ENCODE results near the gene ITGAD. TPM values are rescaled to one million over a fixed set of nuclear protein-coding genes. Genes with fewer than 3 reads are reported as not detected.

Gene ITGAD
- total RNA-seq, 1 experiment from 2014 or later: not detected

DNA sequence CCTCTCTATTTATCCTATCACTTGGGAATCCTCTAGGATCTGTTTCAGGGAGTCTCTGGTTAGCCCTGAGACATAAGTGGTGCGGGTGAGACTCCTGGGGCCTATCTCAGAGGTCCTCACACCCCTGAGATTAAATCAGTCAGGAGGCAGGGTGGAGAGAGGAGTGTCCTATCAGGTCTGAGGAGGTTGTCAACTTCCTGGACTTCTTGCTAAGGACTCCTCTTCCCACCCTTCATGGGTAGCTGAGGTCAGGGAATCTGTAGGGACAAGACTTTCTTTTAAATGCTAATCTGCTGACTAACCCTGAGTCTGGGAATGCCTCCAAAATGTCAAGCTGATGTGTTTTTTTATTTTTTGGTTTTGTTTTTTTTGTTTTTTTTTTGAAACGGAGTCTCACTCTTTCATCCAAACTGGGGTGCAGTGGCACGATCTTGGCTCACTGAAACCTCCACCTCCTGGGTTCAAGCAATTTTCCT, 59.5 kb downstream of the ITGAD start:
- DNase-seq (ENCODE audit: low spot score): no peak
- in situ Hi-C loops (cut with HindIII; ENCODE audit: low sequenced_read_pairs): no loop called here

DNA sequence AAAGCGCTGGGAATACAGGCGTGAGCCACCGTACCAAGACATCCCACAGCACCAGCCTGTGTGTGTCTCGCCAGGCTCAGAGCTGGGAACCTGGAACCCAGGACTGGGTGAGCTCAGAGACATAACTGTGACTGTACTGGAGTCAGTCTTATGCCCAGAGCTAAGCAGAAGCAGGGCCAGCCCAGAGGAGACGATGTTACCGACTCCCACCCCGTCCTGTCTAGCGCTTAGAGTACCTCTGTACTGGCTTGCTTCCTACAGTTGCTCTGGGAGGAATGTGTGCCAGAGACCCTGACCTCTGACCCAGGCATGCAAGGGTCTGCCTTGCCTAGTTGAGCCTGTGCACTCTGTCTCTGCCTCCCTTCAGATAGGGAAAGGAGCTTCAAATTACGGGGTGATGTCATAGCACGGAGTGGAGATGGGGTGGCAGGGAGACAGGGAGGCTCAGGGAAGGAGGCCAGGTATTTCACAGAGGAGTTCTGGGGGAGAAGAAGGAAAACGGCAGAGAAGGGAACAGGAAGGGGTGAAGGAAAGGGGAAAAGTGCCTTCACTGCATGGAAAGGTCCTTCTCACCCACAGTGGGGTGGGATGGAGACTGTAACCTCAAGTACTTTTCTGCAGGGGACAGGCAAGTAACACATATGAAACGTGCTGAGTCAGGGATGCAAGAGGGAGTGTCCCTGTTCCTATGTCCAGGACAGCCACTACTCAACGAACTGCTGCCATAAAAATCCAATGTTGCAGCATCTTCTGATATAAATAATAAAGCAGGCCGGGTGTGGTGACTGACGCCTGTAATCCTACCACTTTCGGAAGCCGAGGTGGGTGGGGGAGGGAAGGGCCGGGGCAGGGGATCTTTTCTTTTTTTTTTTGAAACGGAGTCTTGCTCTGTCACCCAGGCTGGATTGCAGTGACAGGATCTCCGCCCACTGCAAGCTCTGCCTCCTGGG, 60.4 kb downstream of the ITGAD start:
- in situ Hi-C loops (cut with HindIII; ENCODE audit: low sequenced_read_pairs): no loop called here
- DNase-seq (ENCODE audit: low spot score): no peak

DNA sequence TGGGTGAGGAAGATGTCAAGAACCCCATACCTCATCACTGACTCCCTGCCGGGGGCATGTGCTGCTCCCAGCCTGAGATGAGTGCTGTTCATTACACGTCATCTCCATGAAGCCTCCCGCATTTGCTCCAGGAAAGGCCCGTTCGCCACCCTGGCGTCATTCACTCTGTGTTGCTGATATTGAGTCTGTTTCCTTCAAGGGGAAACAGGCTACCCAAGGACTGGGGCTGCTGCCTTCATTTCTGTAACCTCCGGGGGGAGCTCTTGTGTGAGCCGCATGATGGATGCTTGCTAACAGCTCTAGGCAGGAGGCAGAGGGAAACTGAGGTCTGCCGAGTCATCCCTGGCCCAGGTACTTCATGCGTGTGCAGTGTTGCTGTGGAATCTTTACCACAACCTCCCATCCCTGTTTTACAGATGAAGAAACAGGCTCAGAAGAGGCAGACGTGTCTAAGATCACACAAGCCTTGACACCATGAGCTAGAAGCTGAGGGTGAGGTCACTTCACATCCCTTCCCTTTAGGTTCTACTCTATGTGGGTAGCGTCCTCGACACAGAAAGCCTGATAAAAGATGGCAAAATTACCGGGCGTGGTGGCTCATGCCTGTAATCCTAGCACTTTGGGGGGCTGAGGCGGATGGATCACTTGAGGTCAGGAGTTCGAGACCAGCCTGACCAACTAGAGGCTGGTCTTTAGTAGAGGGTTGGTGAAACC, 62.6 kb downstream of the ITGAD start:
- in situ Hi-C loops (cut with HindIII; ENCODE audit: low sequenced_read_pairs): no loop called here
- DNase-seq (ENCODE audit: low spot score): no peak

DNA sequence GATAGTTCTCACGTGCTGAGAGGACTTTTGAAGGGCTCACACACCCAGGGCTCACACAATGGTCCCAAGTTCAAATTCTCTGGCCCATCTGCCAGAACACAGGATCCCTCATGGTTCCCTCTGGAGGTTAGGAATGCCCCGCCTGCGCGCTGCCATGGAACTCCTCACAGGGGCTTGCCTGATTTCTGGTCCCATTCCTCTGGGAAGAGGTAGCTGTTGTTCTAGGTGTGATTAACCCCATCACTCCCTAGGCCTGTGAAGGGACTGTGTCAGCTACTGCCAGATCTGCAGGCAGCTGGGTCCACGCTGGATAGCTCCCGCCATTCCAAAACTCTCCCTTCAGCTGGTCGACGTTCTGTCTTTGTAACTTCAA, 63.8 kb downstream of the ITGAD start:
- in situ Hi-C loops (cut with HindIII; ENCODE audit: low sequenced_read_pairs): no loop called here
- DNase-seq (ENCODE audit: low spot score): no peak

DNA sequence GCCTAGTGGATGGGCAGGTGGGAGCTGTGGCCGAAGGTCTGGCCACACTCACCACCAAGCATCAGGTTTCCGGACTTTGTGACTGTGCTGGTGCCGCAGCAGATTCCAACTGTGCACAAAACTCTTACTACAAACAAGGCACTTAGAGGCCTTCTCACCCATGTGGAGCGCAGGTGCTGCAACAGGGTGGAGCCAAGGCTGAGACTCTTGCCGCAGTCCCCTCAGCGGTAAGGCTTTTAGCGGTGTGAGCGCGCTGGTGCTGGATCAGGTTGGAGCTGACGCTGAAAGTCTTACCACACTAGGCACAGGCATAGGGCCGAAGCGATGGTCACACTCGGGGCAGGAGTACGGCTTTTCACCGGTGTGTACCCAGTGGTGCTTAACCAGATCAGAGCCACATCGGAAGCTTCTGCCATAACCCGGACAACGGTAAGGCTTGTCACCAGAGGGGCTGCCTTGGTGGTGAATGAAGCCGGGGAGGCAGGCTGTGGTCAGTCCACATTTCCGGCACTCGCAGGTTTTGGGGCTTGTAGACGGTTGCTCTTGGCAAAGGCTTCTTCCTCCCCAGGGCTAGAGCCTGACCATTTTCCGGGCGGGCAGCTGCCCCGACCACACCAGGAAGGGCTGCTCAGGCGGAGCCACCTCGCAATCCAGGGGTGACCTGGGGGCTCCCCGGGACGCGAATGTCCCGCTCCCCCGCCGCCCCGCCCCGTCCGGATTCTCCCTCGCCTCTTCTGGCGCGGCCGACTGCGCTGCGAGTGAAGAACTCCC, 65.1 kb downstream of the ITGAD start:
- in situ Hi-C loops (cut with HindIII; ENCODE audit: low sequenced_read_pairs): no loop called here
- DNase-seq (ENCODE audit: low spot score): peak; percentile 39

DNA sequence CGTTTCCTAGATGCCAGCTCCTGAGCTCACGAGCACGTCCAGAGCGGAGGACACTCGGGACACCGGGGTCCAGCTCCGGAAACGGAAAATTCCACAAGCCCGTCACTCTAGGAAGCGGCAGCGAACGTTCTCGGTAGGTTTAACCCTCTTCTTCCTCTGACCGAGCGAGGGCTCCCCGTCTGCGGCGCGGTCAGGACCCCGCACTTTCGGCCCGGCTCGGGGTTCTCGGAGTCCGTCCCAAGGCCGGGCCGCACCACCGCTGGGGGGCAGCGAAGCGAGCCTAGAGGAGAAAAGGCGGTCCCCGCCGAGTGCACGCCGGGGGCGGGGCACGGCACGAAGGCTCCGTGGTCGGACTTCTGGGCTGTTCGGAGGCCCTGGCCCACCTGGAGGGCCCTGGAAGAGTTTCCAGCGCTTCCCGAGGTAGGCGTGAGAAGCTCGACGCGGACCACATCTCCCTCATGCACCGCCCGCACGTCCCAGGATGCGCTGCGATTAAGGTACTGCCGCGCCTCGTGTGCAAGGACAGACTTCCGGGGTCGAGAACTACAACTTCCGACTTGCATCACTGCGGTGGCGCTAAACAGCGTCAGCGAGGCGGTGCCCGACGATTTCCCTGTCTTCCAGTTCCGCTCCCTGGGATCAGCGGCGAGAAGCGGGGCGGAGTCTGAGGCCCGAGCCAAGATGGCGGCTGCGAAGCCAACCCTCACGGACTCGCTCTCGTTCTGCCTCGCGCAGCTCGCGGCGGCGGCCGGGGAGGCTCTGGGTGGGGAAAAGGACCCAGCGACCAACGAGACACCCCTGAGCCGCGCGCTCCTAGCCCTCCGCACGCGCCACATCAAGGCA, 65.9 kb downstream of the ITGAD start, which contains the start of gene ARMC5:
Gene ARMC5 (plus strand): TSS at position 658 of the 843 bp plus-strand sequence. CDS start 24 bp downstream, at position 682.
- in situ Hi-C loops (cut with HindIII; ENCODE audit: low sequenced_read_pairs): no loop called here
- DNase-seq (ENCODE audit: low spot score): peak; percentile 99

DNA sequence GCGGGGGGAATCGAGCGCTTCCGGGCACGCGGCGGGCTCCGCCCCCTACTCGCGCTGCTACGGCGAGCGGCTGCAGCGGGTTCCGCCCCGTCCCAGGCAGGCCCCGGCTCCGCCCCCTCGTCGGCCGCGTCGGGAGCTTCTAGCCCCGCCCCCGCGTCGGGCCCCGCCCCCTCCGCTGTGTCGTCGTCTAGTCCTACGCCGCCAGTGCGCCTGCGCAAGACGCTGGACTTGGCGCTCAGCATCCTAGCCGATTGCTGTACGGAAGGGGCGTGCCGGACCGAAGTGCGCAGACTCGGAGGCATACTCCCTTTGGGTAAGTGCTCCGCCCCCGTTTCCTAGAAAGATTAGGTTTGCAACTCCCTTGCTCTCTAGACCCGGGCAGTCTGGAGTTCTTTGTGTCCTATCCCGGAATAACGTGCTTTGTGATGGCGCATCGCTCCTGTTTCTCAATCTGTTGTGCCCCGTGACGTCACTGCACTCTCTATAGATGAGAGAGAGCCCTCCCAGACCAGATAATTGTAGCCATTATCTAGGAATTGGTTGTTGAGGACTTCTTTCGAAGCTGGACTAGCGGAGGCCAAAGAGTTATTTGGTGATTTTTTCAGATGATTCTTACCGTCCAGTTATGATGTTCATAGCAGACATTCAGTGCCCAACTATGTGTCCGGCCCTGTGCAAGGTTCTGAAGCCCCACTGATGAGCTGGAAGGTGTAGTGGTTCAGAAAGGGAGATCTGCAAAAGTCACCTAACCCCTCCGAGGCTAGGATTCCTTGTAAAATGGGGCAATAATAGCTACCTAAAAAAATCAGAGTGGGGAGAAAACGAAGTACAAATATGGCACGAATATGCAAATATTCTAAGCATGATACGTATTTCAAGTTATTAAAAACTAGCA, 66.8 kb downstream of the ITGAD start:
- in situ Hi-C loops (cut with HindIII; ENCODE audit: low sequenced_read_pairs): no loop called here
- DNase-seq (ENCODE audit: low spot score): peak; percentile 99

DNA sequence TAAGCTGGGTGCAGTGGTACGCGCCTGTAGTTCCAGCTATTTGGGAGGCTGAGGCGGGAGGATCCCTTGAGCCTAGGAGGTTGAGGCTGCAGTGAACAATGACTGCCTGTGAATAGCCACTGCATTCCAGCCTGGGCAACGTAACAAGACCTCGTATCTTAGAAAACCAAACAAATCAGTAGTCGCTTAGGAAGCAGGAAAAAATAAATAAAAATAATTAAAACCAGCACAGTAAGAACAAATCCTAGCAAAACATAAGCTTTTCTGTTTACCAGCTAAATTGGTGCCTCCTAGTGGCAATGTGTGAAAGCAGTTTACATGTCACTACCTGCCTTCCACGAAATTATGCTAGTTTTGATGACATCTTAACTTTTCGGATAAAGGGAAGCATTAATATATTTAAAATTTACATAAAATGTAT, 67.5 kb downstream of the ITGAD start:
- in situ Hi-C loops (cut with HindIII; ENCODE audit: low sequenced_read_pairs): no loop called here
- DNase-seq (ENCODE audit: low spot score): peak; percentile 41

DNA sequence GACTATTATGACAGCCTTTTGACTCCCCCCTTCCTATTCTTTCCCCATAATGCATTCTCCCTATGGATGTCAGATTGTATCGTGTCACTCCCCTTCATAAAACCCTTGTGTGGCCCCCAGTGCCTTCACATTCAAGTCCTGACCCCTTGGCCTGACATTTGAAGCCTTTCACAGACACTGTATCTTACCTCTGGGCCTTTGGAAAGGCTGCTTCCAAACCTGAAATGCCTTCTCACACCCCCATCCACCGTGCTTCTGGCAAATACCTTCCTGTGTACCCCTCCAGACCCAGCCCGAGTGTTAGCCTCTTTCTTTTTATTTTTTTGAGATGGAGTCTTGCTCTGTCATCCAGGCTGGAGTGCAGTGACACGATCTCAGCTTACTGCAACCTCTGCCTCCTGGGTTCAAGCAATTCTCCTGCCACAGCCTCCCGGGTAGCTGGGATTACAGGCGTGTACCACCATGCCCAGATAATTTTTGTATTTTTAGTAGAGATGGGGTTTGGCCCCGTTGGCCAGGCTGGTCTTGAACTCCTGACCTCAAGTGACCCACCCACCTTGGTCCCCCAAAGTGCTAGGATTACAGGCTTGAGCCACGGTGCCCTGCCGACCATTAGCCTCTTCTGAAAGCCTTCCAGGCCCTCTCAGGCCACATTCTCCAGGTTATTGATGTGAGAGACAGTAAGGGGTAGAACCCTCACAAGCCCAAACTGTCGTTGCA, 68.2 kb downstream of the ITGAD start:
- no peak for DNase-seq (ENCODE audit: low spot score)
- in situ Hi-C loops (cut with HindIII; ENCODE audit: low sequenced_read_pairs): no loop called here

DNA sequence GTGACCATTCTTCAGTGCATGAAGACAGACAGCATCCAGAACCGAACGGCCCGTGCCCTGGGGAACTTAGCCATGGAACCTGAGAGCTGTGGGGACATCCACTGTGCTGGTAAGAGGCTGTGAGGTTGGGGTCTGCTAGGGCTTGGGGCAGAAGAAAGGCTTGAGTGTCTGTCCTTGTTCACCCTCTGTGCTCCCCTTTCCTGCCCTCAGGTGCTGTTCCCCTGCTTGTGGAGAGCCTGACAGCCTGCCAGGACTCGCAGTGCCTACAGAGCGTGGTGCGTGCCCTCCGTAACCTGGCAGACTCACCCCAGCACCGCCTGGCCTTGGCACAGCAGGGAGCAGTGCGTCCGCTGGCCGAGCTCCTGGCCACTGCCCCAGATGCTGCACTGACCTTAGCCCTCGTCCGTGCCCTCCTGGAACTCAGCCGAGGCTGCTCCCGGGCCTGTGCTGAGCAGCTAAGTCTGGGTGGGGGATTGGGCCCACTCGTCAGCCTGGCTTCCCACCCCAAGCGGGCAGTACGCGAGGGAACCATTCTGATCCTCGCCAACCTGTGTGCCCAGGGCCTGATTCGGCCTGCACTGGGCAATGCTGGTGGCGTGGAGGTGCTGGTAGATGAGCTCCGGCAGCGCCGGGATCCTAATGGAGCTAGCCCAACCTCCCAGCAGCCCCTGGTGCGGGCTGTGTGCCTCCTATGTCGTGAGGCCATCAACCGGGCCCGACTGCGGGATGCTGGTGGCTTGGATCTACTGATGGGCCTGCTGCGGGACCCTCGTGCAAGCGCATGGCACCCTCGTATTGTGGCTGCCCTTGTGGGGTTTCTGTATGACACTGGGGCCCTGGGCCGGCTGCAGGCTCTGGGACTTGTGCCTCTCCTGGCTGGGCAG, 69.0 kb downstream of the ITGAD start:
- no peak for DNase-seq (ENCODE audit: low spot score)
- in situ Hi-C loops (cut with HindIII; ENCODE audit: low sequenced_read_pairs): no loop called here

DNA sequence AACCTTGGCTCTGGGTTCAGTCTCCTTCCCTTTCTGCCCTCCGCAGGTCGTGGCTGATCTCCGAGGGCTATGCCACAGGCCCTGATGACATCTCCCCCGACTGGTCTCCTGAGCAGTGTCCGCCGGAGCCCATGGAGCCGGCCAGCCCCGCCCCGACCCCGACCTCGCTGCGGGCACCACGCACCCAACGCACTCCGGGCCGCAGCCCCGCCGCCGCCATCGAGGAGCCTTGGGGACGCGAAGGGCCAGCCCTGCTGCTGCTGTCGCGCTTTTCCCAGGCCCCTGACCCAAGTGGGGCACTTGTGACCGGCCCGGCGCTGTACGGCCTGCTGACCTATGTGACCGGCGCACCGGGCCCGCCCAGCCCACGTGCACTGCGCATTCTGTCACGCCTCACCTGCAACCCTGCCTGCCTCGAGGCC, 71.2 kb downstream of the ITGAD start:
- DNase-seq (ENCODE audit: low spot score): no peak
- in situ Hi-C loops (cut with HindIII; ENCODE audit: low sequenced_read_pairs): no loop called here

DNA sequence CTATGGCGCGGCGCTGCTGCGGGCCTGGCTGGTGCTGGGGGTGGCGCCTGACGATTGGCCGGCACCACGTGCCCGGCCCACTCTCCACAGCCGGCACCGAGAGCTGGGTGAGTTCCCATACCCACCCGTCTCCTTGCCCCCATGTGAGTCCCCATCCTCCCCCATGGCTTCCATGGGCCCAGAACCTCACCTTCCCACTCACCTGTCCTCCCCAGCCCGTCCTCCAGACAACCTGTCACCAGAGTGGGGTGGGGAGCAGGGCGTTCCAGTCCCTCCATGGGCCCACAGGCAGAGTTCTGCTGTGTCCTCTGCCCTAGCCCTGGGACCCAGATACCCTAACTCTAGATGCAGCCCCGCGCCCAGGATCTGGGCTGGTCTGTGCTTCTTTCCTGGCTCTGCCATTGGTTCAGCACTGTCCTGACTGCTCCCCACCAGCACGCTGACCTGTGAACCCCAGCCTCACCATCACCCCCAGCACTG, 71.7 kb downstream of the ITGAD start:
- DNase-seq (ENCODE audit: low spot score): no peak
- in situ Hi-C loops (cut with HindIII; ENCODE audit: low sequenced_read_pairs): no loop called here

DNA sequence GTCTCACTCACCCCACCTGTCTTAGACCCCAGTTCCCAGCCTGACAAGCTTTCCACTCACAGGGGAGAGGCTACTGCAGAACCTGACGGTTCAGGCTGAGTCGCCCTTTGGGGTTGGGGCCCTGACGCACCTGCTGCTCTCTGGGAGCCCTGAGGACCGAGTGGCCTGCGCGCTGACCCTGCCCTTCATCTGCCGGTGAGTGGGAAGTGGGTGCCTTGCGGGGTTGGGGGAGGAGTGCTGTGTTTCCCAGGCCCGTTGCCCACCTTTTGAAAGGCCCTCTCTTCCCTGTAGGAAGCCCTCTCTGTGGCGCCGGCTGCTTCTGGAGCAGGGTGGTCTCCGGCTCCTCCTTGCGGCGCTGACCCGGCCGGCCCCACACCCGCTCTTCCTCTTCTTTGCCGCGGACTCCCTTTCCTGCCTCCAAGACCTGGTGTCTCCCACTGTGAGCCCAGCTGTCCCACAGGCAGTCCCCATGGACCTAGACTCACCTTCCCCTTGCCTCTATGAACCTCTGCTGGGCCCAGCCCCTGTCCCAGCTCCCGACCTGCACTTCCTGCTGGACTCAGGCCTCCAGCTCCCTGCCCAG, 72.7 kb downstream of the ITGAD start:
- in situ Hi-C loops (cut with HindIII; ENCODE audit: low sequenced_read_pairs): no loop called here
- no peak for DNase-seq (ENCODE audit: low spot score)

DNA sequence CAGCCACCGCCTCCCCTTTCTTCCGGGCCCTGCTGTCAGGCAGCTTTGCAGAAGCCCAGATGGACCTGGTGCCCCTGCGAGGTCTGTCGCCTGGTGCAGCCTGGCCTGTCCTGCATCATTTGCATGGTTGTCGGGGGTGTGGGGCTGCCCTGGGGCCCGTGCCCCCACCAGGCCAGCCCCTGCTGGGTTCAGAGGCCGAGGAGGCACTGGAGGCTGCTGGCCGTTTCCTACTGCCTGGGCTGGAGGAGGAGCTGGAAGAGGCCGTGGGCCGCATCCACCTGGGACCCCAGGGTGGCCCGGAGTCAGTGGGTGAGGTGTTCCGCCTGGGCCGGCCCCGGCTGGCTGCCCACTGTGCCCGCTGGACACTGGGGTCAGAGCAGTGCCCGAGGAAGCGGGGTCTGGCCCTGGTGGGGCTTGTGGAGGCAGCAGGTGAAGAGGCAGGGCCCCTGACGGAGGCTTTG, 73.3 kb downstream of the ITGAD start:
- no peak for DNase-seq (ENCODE audit: low spot score)
- in situ Hi-C loops (cut with HindIII; ENCODE audit: low sequenced_read_pairs): no loop called here

DNA sequence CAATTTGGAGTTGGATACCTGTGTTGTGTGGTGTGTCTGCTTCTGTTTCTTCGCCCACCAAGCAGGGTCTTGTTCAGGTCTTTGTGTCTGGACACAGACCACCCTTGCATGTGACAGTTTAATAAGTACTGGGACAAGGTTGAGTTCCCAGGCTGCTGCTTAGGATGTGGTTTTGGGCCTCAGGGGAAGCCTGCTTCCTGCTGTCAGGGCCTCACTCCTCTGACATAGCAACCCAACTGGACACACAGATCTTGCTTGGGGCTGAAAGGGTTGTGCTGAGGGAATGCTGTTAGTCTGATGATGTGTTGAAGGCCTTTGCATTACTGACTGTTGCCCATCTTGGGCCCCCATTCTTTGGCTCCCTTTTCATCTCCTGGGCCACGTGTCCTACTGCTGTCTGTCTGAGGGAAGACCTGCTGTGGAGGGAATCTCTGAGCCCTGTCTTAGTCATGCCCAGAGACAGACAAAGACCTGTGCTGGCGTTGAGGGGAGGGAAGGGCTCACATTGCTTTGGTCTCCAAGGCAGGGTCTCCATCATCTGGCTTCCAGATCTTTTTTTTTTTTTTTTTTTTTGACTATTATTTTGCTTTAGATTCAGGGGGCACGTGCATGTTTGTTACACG, 74.1 kb downstream of the ITGAD start:
- in situ Hi-C loops (cut with HindIII; ENCODE audit: low sequenced_read_pairs): no loop called here

More for the DNA sequence above, 74.1 kb downstream of the ITGAD start:
- no peak for DNase-seq (ENCODE audit: low spot score)
